Trophoblast cell (in vitro differentiated cells and primary cell): ENCODE measurements around the gene MKNK2.
A peak's percentile ranks its signal among the peaks of the same experiment; 100 is the strongest.

Source experiments
- DNase-seq, 2 donors: peaks; one replicate each; pipeline ENCODE4 v3.0.0-alpha.2; 2016
- H2AFZ ChIP-seq: 2 replicates; pipeline ENCODE4 v1.6.1; 2013; ENCODE audit warnings: low read length, moderate library complexity, mild to moderate bottlenecking; ENCODE audit not compliant: insufficient read depth, poor library complexity
- H2AK5ac ChIP-seq: 2 replicates; pipeline ENCODE4 v1.6.1; 2013; ENCODE audit warnings: mild to moderate bottlenecking, low read length
- H2BK120ac ChIP-seq: 2 replicates; pipeline ENCODE4 v1.6.1; 2013; ENCODE audit warnings: low read length, mild to moderate bottlenecking, moderate library complexity; ENCODE audit not compliant: insufficient read depth, poor library complexity
- H2BK12ac ChIP-seq: 2 replicates; pipeline ENCODE4 v1.6.1; 2013; ENCODE audit warnings: mild to moderate bottlenecking, low read length, moderate library complexity
- H2BK5ac ChIP-seq: 2 replicates; pipeline ENCODE4 v1.6.1; 2013; ENCODE audit warnings: low read length, low read depth, moderate library complexity, mild to moderate bottlenecking; ENCODE audit not compliant: poor library complexity
- H3K14ac ChIP-seq: 2 replicates; pipeline ENCODE4 v1.6.1; 2013; ENCODE audit warnings: mild to moderate bottlenecking, low read length
- H3K18ac ChIP-seq: 2 replicates; pipeline ENCODE4 v1.6.1; 2013; ENCODE audit warnings: mild to moderate bottlenecking, low read length
- H3K23ac ChIP-seq: 2 replicates; pipeline ENCODE4 v1.6.1; 2013; ENCODE audit warnings: low read length
- H3K27ac ChIP-seq: 2 replicates; pipeline ENCODE4 v1.5.1; 2013; ENCODE audit warnings: low read depth, mild to moderate bottlenecking, inconsistent platforms, low read length, moderate library complexity
- H3K27me3 ChIP-seq: 2 replicates; pipeline ENCODE4 v1.6.1; 2013; ENCODE audit warnings: inconsistent platforms, mild to moderate bottlenecking, low read length, moderate library complexity; ENCODE audit not compliant: insufficient read depth
- H3K36me3 ChIP-seq, 2 experiments: 1 replicate in 1 of 2; 2 replicates in 1 of 2; pipeline ENCODE4 v1.6.1; 2013; ENCODE audit warnings: low read length in 2 of 2, mild to moderate bottlenecking in 2 of 2, moderate library complexity in 1 of 2; ENCODE audit not compliant: insufficient read depth in 2 of 2, control insufficient read depth in 1 of 2
- H3K4ac ChIP-seq: 2 replicates; pipeline ENCODE4 v1.6.1; 2013; ENCODE audit warnings: low read depth, mild to moderate bottlenecking, low read length, moderate library complexity
- H3K4me1 ChIP-seq, 2 experiments: 1 replicate in 1 of 2; 2 replicates in 1 of 2; pipeline ENCODE4 v1.6.1; 2013; ENCODE audit warnings: low read length in 2 of 2, mild to moderate bottlenecking in 2 of 2, moderate library complexity in 1 of 2; ENCODE audit not compliant: insufficient read depth in 2 of 2, control insufficient read depth in 1 of 2
- H3K4me2 ChIP-seq: 2 replicates; pipeline ENCODE4 v1.6.1; 2013; ENCODE audit warnings: inconsistent platforms, mild to moderate bottlenecking, low read length, moderate library complexity
- H3K4me3 ChIP-seq: 2 replicates; pipeline ENCODE4 v1.5.1; 2013; ENCODE audit warnings: mild to moderate bottlenecking, low read depth, low read length, inconsistent platforms
- H3K79me1 ChIP-seq: one replicate; pipeline ENCODE4 v1.6.1; 2013; ENCODE audit warnings: low read length
- H3K79me2 ChIP-seq: 2 replicates; pipeline ENCODE4 v1.6.1; 2013; ENCODE audit warnings: low read length, mild to moderate bottlenecking; ENCODE audit not compliant: control insufficient read depth, insufficient read depth, poor library complexity
- H3K9ac ChIP-seq: 2 replicates; pipeline ENCODE4 v1.6.1; 2013; ENCODE audit warnings: mild to moderate bottlenecking, low read length
- H3K9me3 ChIP-seq: 2 replicates; pipeline ENCODE4 v1.6.1; 2013; ENCODE audit warnings: low read depth, mild to moderate bottlenecking, control low read depth, inconsistent platforms, low read length; ENCODE audit not compliant: insufficient read depth
- H4K12ac ChIP-seq: 2 replicates; pipeline ENCODE4 v1.6.1; 2013; ENCODE audit warnings: low read depth, mild to moderate bottlenecking, low read length, moderate library complexity
- H4K8ac ChIP-seq: 2 replicates; pipeline ENCODE4 v1.6.1; 2013; ENCODE audit warnings: low read depth, mild to moderate bottlenecking, low read length, moderate library complexity
- H4K91ac ChIP-seq: one replicate; pipeline ENCODE4 v1.6.1; 2013; ENCODE audit warnings: low read depth, mild to moderate bottlenecking, low read length, moderate library complexity
- WGBS: extraction: QIAGEN DNeasy Blood & Tissue Kit; methylation state at CpG from one replicate; pipeline ENCODE4 v1.1.7; 2013; ENCODE audit warnings: missing lambda C conversion rate; ENCODE audit not compliant: insufficient read length, insufficient coverage; ENCODE audit errors: extremely low coverage; 5-methylcytosine and 5-hydroxymethylcytosine counted together

MKNK2 gene

DNA sequence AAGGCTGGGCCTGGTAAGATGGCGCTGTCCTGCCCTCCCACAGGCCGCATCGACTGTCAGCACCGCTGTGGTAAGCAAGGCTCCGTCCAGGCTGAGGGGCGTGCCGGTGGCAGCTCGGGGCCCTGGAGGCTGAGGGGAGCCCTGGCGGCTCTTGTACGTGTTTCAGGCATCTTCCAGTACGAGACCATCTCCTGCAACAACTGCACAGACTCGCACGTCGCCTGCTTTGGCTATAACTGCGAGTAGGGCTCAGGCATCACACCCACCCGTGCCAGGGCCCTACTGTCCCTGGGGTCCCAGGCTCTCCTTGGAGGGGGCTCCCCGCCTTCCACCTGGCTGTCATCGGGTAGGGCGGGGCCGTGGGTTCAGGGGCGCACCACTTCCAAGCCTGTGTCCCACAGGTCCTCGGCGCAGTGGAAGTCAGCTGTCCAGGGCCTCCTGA, 46.9 kb upstream of the MKNK2 start:
- Histone ChIP-seq H3K4ac (no peak overlapping the region), H3K36me3 (peaks cover 33 to 34% of the 10 kb centered on the region in 2 experiments), H2AFZ (no peak overlapping the region), H3K27ac (no peak overlapping the region), H4K12ac (no peak overlapping the region), H3K18ac (no peak overlapping the region), H3K9ac (no peak overlapping the region), H3K4me2 (no peak overlapping the region), H3K14ac (no peak overlapping the region), H3K79me2 (peaks cover 5% of the 10 kb centered on the region), H4K8ac (no peak overlapping the region), H3K23ac (no peak overlapping the region), H3K79me1 (peaks cover 8% of the 10 kb centered on the region), H2BK5ac (no peak overlapping the region), H2BK12ac (no peak overlapping the region), H4K91ac (no peak overlapping the region), H3K9me3 (peaks cover 2% of the 10 kb centered on the region), H3K4me3 (no peak overlapping the region), H3K4me1 (peaks cover 15 to 20% of the 10 kb centered on the region in 2 experiments), H2BK120ac (no peak overlapping the region), H2AK5ac (no peak overlapping the region), H3K27me3 (no peaks in the 10 kb centered on the region)
- no CpG with 5 or more reads among the region's 23 CpGs for WGBS
- no peak for DNase-seq

DNA sequence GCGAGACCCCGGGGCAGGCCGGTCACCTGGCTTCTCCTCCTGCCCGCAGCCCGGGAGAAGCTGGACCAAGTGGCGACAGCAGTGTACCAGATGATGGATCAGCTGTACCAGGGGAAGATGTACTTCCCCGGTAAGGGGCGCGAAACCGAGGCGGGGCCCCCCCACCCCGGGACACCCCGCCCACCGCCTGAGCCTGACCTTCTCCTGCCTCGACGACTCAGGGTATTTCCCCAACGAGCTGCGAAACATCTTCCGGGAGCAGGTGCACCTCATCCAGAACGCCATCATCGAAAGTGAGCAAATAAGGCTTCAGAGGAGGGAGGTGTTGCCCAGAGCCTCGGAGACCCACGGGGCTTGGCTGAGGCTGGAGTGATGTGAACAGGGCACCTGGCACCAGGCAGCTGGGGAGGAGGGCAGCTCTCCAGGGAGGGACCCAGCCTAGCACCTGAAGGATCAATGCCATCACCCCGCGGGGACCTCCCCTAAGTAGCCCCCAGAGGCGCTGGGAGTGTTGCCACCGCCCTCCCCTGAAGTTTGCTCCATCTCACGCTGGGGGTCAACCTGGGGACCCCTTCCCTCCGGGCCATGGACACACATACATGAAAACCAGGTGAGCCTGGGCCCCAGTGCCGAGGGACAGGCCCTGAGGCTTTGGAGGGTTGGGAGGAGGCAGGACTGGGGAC, 46.3 kb upstream of the MKNK2 start:
- Histone ChIP-seq H2BK120ac (no peak overlapping the region), H3K14ac (no peak overlapping the region), H4K8ac (no peak overlapping the region), H2AK5ac (no peak overlapping the region), H3K4me3 (no peak overlapping the region), H3K4me1 (peaks cover 15 to 20% of the 10 kb centered on the region in 2 experiments), H4K91ac (no peak overlapping the region), H3K27ac (no peak overlapping the region), H3K4ac (no peak overlapping the region), H4K12ac (no peak overlapping the region), H3K27me3 (no peaks in the 10 kb centered on the region), H3K79me2 (peaks cover 5% of the 10 kb centered on the region), H3K9me3 (peaks cover 2% of the 10 kb centered on the region), H2BK12ac (no peak overlapping the region), H3K23ac (no peak overlapping the region), H3K36me3 (peaks cover 31% of the 10 kb centered on the region in 2 experiments), H2BK5ac (no peak overlapping the region), H2AFZ (peak overlapping the region; percentile 24), H3K79me1 (peaks cover 8% of the 10 kb centered on the region), H3K9ac (no peak overlapping the region), H3K18ac (no peak overlapping the region), H3K4me2 (peak overlapping the region; percentile 75)
- no CpG with 5 or more reads among the region's 30 CpGs for whole genome bisulfite sequencing
- DNase-seq, result no peak

DNA sequence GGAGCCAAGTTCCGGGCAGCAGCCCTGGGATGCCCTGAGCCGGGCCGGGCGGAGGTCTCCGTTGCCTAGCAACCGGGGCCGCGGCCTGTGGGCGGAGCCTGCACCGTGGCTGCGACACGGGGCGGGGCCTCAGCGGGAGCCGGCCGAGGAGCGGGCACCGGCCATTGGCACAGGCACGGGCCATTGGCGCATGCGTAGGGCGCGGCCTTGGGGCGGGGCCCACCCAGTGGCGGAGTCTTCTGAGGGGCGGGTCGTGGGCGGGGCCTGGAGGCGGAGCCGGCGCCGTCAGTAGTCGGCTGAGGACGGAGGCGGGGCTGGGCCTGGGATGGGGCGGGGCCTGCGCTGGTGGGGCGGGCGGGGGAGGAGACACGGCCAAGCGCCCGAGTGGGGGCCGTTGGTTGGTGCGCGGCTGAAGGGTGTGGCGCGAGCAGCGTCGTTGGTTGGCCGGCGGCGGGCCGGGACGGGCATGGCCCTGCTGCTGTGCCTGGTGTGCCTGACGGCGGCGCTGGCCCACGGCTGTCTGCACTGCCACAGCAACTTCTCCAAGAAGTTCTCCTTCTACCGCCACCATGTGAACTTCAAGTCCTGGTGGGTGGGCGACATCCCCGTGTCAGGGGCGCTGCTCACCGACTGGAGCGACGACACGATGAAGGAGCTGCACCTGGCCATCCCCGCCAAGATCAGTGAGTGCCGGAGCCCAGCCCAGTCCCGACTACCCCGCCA, 45.6 kb upstream of the MKNK2 start, which contains the start of gene IZUMO4:
Gene IZUMO4, plus strand, starts transcription at position 436 of the 723 bp plus-strand sequence. Its CDS starts 31 bp downstream, at position 467.
- Histone ChIP-seq H3K14ac (peak within 1 kb of the TSS; percentile 96), H4K91ac (peak within 1 kb of the TSS; percentile 91), H3K4ac (peak within 1 kb of the TSS; percentile 86), H3K9me3 (peaks cover 2% of the 10 kb centered on the region), H2BK12ac (no peak within 1 kb of the TSS), H3K27me3 (no peaks in the 10 kb centered on the region), H3K79me2 (peaks cover 5% of the 10 kb centered on the region), H3K4me1 (peaks cover 15 to 20% of the 10 kb centered on the region in 2 experiments), H3K79me1 (peaks cover 8% of the 10 kb centered on the region), H2AK5ac (peak within 1 kb of the TSS; percentile 85), H3K27ac (peak within 1 kb of the TSS; percentile 86), H3K36me3 (peaks cover 25 to 26% of the 10 kb centered on the region in 2 experiments), H3K4me2 (peak within 1 kb of the TSS; percentile 75), H4K12ac (peak within 1 kb of the TSS; percentile 84), H3K9ac (peak within 1 kb of the TSS; percentile 60), H4K8ac (peak within 1 kb of the TSS; percentile 97), H2BK5ac (peak within 1 kb of the TSS; percentile 93), H3K18ac (peak within 1 kb of the TSS; percentile 93), H3K23ac (no peak within 1 kb of the TSS), H2BK120ac (peak within 1 kb of the TSS; percentile 92), H3K4me3 (peak within 1 kb of the TSS; percentile 89), H2AFZ (peak within 1 kb of the TSS; percentile 93)
- whole genome bisulfite sequencing, result no CpG with 5 or more reads among the region's 70 CpGs
- peak; percentile 97 to 99 for DNase-seq

DNA sequence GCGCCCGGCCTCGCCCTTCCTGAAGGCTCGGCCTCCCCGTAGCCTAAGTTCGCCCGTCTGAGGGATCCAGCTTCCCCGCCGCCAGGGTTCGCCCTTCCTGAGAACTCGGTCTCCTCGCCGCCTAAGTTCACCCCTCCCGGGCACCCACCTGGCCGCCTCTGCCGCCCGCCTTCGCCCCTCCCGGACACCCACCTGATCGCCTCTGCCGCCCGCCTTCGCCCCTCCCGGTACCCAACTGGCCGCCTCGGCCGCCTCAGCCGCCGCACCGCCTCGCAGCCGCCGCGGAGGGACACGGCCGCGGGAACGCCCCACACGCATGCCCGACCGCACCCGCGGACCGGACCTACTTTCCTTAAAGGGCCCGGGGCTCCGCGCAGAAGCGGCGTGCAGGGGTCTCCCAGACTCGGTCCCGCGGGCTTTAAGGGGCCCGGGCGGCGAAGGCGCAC, 45.0 kb upstream of the MKNK2 start, which contains the start of gene MOB3A:
Gene MOB3A, minus strand, starts transcription at position 293 of the 446 bp plus-strand sequence. CDS start 17,766 bp downstream, outside the sequence.
- H3K27me3 ChIP-seq, result no peaks in the 10 kb centered on the region
- peak within 1 kb of the TSS; percentile 86 for H3K27ac ChIP-seq
- H4K91ac ChIP-seq, result peak within 1 kb of the TSS; percentile 91
- peak within 1 kb of the TSS; percentile 75 for H3K4me2 ChIP-seq
- H3K23ac ChIP-seq, result no peak within 1 kb of the TSS
- H3K36me3 ChIP-seq, result peaks cover 19 to 20% of the 10 kb centered on the region in 2 experiments
- H2AK5ac ChIP-seq, result peak within 1 kb of the TSS; percentile 85
- peak within 1 kb of the TSS; percentile 89 for H3K4me3 ChIP-seq
- H3K18ac ChIP-seq, result peak within 1 kb of the TSS; percentile 93
- peak within 1 kb of the TSS; percentile 92 for H2BK120ac ChIP-seq
- H3K14ac ChIP-seq, result peak within 1 kb of the TSS; percentile 96
- no peaks in the 10 kb centered on the region for H3K9me3 ChIP-seq
- H3K4me1 ChIP-seq, result peaks cover 15 to 20% of the 10 kb centered on the region in 2 experiments
- peak within 1 kb of the TSS; percentile 10 for H2BK12ac ChIP-seq
- peak; percentile 87 to 92 for DNase-seq
- peak within 1 kb of the TSS; percentile 60 for H3K9ac ChIP-seq
- peak within 1 kb of the TSS; percentile 84 for H4K12ac ChIP-seq
- WGBS, result no CpG with 5 or more reads among the region's 56 CpGs
- peaks cover 5% of the 10 kb centered on the region for H3K79me2 ChIP-seq
- H2BK5ac ChIP-seq, result peak within 1 kb of the TSS; percentile 93
- H3K79me1 ChIP-seq, result peaks cover 8% of the 10 kb centered on the region
- H2AFZ ChIP-seq, result peak within 1 kb of the TSS; percentile 93
- peak within 1 kb of the TSS; percentile 97 for H4K8ac ChIP-seq
- peak within 1 kb of the TSS; percentile 86 for H3K4ac ChIP-seq
